Activated naive CD4-positive, alpha-beta T cell treated with anti-CD3 and anti-CD28 coated beads, Interleukin-2, amount 10 ng/mL, durations not matched to agents 7 days and 5 days (primary cell): Measurements from ENCODE around the gene UGT1A7.

Source experiments
- CTCF ChIA-PET: fragments of 350-600 bp; sonication (Branson Sonifier 250); formaldehyde crosslinking; loops from one replicate; lab custom pipeline; 2021; ENCODE audit warnings: antibody characterized with exemption; lab: Charles Lee
- DNase-seq: peaks from one replicate; pipeline ENCODE4 v3.0.0-alpha.2; 2020
- H3K27ac Mint-ChIP-seq: one replicate; pipeline ENCODE4 v1.8.0; 2021; ENCODE audit warnings: mild to moderate bottlenecking, moderate library complexity, mixed read lengths
- H3K27me3 Mint-ChIP-seq: one replicate; pipeline ENCODE4 v1.8.0; 2021; ENCODE audit warnings: mild to moderate bottlenecking, mixed read lengths
- H3K36me3 Mint-ChIP-seq: one replicate; pipeline ENCODE4 v1.8.0; 2021; ENCODE audit warnings: mixed read lengths
- H3K4me1 Mint-ChIP-seq: one replicate; pipeline ENCODE4 v1.8.0; 2021; ENCODE audit warnings: mixed read lengths
- H3K4me3 Mint-ChIP-seq: one replicate; pipeline ENCODE4 v1.8.0; 2021; ENCODE audit warnings: mild to moderate bottlenecking, moderate library complexity, mixed read lengths
- H3K9me3 Mint-ChIP-seq: one replicate; pipeline ENCODE4 v1.8.0; 2021; ENCODE audit warnings: mixed read lengths

The UGT1A7 gene

GRCh38 chr2:233813236-233814055 is 131.7 kb downstream of the UGT1A7 start:
- H3K27ac Mint-ChIP-seq, result no peak overlapping the region
- H3K4me3 Mint-ChIP-seq, result no peak overlapping the region
- H3K27me3 Mint-ChIP-seq, result peaks cover 40% of the 10 kb centered on the region
- CTCF ChIA-PET, result no interaction called here
- no peaks in the 10 kb centered on the region for H3K36me3 Mint-ChIP-seq
- H3K4me1 Mint-ChIP-seq, result no peaks in the 10 kb centered on the region
- H3K9me3 Mint-ChIP-seq, result no peaks in the 10 kb centered on the region
- no peak for DNase-seq

GRCh38 chr2:233814056-233814835 is 132.5 kb downstream of the UGT1A7 start:
- CTCF ChIA-PET, result no interaction called here
- Mint-ChIP-seq H3K27me3 (peaks cover 35% of the 10 kb centered on the region), H3K27ac (no peak overlapping the region), H3K4me3 (no peak overlapping the region), H3K4me1 (no peaks in the 10 kb centered on the region), H3K36me3 (no peaks in the 10 kb centered on the region), H3K9me3 (no peaks in the 10 kb centered on the region)
- peak; percentile 19 for DNase-seq

DNA sequence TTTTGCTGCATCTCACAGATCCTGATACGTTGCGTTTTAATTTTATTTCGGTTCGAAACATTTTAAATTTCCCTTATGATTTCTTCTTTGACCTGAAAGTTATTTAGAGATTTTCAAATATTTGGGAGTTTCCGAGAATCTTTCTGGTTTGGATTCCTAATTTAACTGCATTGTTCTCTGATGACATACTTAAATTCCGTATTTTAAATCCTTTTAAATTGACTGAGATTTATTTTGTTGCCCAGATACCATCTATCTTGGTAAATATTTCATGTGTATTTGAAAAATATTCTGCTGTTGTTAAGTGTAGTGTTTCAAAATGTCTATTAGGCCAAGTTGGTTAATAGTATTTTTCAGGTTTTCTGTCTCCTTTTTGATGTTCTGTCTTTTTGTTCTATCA is 134.2 kb downstream of the UGT1A7 start:
- Mint-ChIP-seq H3K9me3 (no peaks in the 10 kb centered on the region), H3K27me3 (peaks cover 27% of the 10 kb centered on the region), H3K36me3 (no peaks in the 10 kb centered on the region), H3K4me1 (no peaks in the 10 kb centered on the region), H3K4me3 (no peak overlapping the region), H3K27ac (no peak overlapping the region)
- CTCF ChIA-PET, result no interaction called here
- no peak for DNase-seq

DNA sequence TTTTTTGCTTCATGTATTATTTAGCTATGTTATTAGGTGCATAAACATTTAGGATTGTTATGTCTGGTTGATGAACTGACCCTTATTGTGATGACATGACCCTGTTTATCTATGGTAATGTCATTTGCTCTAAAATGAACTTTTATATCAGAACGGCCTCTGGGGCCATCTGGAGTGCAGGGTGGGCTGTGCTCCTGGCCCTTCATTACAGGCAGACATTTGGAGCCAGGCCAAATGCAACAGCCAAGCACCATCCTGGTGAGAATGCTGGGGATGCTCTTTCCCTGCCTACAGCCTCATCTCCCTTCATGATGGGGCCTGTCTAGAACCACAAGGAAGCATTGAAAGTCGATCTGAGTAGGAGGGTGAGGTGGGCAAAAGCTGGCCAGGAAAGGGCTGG is 134.6 kb downstream of the UGT1A7 start:
- Mint-ChIP-seq H3K9me3 (no peaks in the 10 kb centered on the region), H3K27ac (no peak overlapping the region), H3K4me1 (no peaks in the 10 kb centered on the region), H3K4me3 (no peak overlapping the region), H3K36me3 (no peaks in the 10 kb centered on the region), H3K27me3 (peaks cover 26% of the 10 kb centered on the region)
- no peak for DNase-seq
- CTCF ChIA-PET, result no interaction called here

GRCh38 chr2:233816771-233817170 is 135.1 kb downstream of the UGT1A7 start:
- no peak overlapping the region for H3K27ac Mint-ChIP-seq
- no peaks in the 10 kb centered on the region for H3K9me3 Mint-ChIP-seq
- H3K4me1 Mint-ChIP-seq, result no peaks in the 10 kb centered on the region
- no peaks in the 10 kb centered on the region for H3K36me3 Mint-ChIP-seq
- H3K4me3 Mint-ChIP-seq, result no peak overlapping the region
- CTCF ChIA-PET, result no interaction called here
- DNase-seq, result no peak
- H3K27me3 Mint-ChIP-seq, result peaks cover 26% of the 10 kb centered on the region

- CTCF ChIA-PET, result no interaction called here
- H3K27me3 Mint-ChIP-seq, result peaks cover 26% of the 10 kb centered on the region
- H3K9me3 Mint-ChIP-seq, result no peaks in the 10 kb centered on the region
- no peak overlapping the region for H3K27ac Mint-ChIP-seq
- no peak overlapping the region for H3K4me3 Mint-ChIP-seq
- no peaks in the 10 kb centered on the region for H3K36me3 Mint-ChIP-seq
- DNase-seq, result peak; percentile 16
- no peaks in the 10 kb centered on the region for H3K4me1 Mint-ChIP-seq
Observed at GRCh38 chr2:233817361-233817911, 135.7 kb downstream of the UGT1A7 start.

DNA sequence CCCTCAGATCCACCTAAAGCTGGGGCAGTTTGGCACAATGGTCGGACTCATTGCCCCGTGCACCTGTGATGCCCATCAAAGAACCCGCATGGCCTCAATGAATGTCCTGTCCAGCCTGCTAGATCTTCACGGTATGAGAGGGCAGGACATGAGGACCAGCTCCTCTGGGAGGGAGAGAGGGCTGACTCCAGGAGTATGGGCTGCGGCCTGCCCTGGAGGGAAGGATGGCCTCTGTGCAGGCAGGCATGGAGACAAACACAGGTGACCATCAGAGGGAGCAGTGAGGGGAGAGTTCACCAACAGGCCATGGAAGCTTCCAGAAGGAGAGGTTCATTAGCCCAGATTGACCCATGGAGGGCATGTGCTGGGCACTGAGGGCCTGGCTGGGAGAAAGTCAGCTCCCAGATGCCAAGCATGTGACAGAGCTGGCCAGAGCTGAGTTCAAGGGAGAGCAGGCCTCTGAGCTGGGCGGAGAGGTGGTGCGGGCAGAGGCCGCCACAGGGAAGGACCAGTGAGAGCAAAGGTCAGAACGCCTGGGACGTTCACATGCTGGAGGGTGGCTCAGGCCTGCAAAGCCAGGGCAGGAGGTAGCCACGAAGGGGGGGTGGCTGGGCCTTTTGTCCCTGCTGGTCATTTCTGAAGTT is 136.4 kb downstream of the UGT1A7 start:
- CTCF ChIA-PET, result no interaction called here
- Mint-ChIP-seq H3K27ac (no peak overlapping the region), H3K4me3 (no peak overlapping the region), H3K4me1 (no peaks in the 10 kb centered on the region), H3K27me3 (peaks cover 26% of the 10 kb centered on the region), H3K9me3 (no peaks in the 10 kb centered on the region), H3K36me3 (no peaks in the 10 kb centered on the region)
- DNase-seq, result peak; percentile 18

GRCh38 chr2:233818639-233819621 is 137.2 kb downstream of the UGT1A7 start:
- H3K4me3 Mint-ChIP-seq, result no peak overlapping the region
- CTCF ChIA-PET, result no interaction called here
- H3K27ac Mint-ChIP-seq, result no peak overlapping the region
- H3K27me3 Mint-ChIP-seq, result peaks cover 29% of the 10 kb centered on the region
- H3K9me3 Mint-ChIP-seq, result no peaks in the 10 kb centered on the region
- DNase-seq, result peak; percentile 6
- H3K36me3 Mint-ChIP-seq, result no peaks in the 10 kb centered on the region
- H3K4me1 Mint-ChIP-seq, result no peaks in the 10 kb centered on the region

GRCh38 chr2:233819884-233820773 is 138.4 kb downstream of the UGT1A7 start:
- no peaks in the 10 kb centered on the region for H3K4me1 Mint-ChIP-seq
- CTCF ChIA-PET, result no interaction called here
- H3K9me3 Mint-ChIP-seq, result no peaks in the 10 kb centered on the region

GRCh38 chr2:233820774-233821105 is 139.0 kb downstream of the UGT1A7 start:
- no peaks in the 10 kb centered on the region for H3K9me3 Mint-ChIP-seq
- no peaks in the 10 kb centered on the region for H3K4me1 Mint-ChIP-seq
- DNase-seq, result peak; percentile 4
- H3K4me3 Mint-ChIP-seq, result no peak overlapping the region
- H3K36me3 Mint-ChIP-seq, result no peaks in the 10 kb centered on the region
- CTCF ChIA-PET, result no interaction called here
- H3K27me3 Mint-ChIP-seq, result peaks cover 24% of the 10 kb centered on the region
- no peak overlapping the region for H3K27ac Mint-ChIP-seq

More at GRCh38 chr2:233819884-233820773, 138.4 kb downstream of the UGT1A7 start:
- H3K27ac Mint-ChIP-seq, result no peak overlapping the region
- H3K27me3 Mint-ChIP-seq, result peaks cover 23% of the 10 kb centered on the region
- H3K4me3 Mint-ChIP-seq, result no peak overlapping the region
- no peaks in the 10 kb centered on the region for H3K36me3 Mint-ChIP-seq
- DNase-seq, result peak; percentile 17

DNA sequence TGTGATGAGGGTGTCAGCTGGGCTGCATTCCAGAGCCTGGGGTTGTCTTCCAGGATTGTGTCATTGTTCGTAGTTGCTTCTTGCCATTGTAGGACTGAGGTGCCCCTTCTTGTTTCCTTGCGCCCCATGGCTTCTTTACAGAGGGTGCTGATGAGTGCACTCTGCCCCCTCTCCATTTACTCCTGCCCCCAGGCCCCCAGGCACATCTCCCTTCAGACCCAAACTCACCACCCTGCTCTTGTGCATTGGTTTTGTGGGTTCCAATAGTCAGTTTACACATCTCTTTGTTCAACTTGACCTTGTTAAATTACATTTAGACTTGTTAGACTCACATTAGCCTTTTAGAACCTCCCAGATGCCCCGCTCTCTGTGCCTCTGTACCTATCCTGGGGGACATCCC is 139.5 kb downstream of the UGT1A7 start:
- CTCF ChIA-PET, result no interaction called here
- DNase-seq, result peak; percentile 14
- H3K27ac Mint-ChIP-seq, result no peak overlapping the region
- no peak overlapping the region for H3K4me3 Mint-ChIP-seq
- no peaks in the 10 kb centered on the region for H3K9me3 Mint-ChIP-seq
- H3K4me1 Mint-ChIP-seq, result no peaks in the 10 kb centered on the region
- H3K36me3 Mint-ChIP-seq, result no peaks in the 10 kb centered on the region
- H3K27me3 Mint-ChIP-seq, result peaks cover 24% of the 10 kb centered on the region

GRCh38 chr2:233821709-233822100 is 140.0 kb downstream of the UGT1A7 start:
- no peak overlapping the region for H3K27ac Mint-ChIP-seq

More at GRCh38 chr2:233821709-233822100, 140.0 kb downstream of the UGT1A7 start:
- no peaks in the 10 kb centered on the region for H3K36me3 Mint-ChIP-seq
- H3K4me3 Mint-ChIP-seq, result no peak overlapping the region
- DNase-seq, result peak; percentile 8
- no peaks in the 10 kb centered on the region for H3K4me1 Mint-ChIP-seq
- no peaks in the 10 kb centered on the region for H3K9me3 Mint-ChIP-seq
- CTCF ChIA-PET, result no interaction called here
- H3K27me3 Mint-ChIP-seq, result peaks cover 20% of the 10 kb centered on the region
